Limb (tissue), 2 donors: ENCODE results near the gene CABP1.

Source experiments
- DNase-seq, 2 donors: peaks; one replicate each; pipeline ENCODE4 v3.0.0-alpha.2; 2016; ENCODE audit errors: extremely low spot score in 2 of 2

CABP1 gene

DNA sequence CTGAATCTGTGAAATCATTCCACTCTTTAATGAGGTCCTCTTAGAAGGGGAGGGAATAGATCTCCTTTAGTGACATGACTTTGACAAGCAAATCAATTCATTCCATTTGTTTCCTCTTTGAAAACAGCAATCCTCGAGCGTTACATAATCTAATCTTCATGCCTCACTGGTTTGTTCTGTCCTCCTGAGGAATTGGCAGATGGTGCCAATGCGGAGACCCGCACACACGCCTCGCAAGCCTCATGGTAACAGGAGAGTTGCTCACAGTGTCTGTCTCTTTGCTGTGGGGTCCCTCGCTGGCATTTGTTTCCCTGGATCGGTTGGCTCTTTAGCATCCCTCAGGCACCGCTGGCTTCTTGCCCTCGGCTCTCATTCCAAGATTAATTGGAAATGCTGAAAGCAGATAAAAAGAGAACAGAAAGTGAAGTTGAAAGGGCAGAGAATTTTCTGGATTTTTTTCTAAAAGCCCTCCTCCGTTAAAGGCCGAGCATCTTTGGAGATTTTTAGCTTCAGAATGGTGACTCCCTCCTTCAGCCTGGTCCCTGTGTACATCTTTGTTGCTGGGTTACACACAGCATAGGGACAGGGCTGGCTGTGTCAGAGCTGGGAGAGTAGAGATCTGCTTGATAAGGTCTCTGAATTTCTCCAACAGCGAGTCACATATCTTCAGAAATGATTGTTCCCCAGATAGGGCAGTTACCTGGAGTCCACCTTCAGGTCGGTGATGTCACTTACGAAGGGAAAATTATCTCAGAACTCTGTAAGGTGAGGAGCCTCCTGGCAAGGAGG lies 10.1 kb upstream of the CABP1 start:
- DNase-seq = peak in 1 of 2 donors; percentile 39

DNA sequence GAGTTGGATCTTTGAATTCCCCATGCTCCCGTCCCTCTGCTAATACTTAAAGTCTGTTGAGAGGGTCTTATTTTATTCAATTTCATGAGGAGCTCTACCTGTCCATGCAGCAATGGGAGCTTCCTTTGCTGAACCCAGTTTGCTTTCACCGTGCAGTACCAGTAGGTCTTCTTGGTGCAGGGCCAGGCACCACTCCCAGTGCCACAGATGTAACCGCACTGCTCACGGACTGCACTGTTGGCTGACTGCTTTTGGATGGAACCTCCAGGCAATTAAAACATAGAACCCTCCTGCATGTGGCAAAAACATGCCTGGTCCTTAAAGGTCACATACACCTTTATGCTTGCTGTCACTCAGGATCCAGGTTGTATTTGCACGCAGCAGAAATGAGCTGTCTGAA lies 9.3 kb upstream of the CABP1 start:
- DNase-seq = no peak

- DNase-seq = peak in 1 of 2 donors; percentile 77
These were observed 721 bp downstream of the CABP1 start for GRCh38 chr12:120640861-120641833.

GRCh38 chr12:120642121-120642520 lies 1.7 kb downstream of the CABP1 start:
- no peak for DNase-seq

GRCh38 chr12:120642826-120643225 lies 2.4 kb downstream of the CABP1 start:
- no peak for DNase-seq

DNA sequence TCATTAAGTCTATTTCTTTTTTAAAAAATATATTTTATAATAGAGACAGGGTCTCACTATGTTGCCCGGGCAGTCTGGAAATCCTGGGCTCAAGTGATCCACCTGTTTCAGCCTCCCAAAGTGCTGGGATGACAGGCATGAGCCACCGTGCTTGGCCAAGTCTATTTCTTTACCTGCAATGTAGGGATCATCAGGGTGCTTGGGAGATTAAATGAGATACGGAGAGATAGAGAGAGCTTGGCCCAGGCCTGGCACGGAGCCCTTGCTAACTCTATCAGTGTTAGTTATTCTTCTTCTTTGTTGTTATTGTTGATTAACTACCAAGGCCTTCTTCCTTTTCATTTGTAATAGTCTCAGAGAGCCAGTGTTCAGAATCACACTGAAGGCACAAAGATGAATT lies 3.1 kb downstream of the CABP1 start:
- DNase-seq = no peak

DNA sequence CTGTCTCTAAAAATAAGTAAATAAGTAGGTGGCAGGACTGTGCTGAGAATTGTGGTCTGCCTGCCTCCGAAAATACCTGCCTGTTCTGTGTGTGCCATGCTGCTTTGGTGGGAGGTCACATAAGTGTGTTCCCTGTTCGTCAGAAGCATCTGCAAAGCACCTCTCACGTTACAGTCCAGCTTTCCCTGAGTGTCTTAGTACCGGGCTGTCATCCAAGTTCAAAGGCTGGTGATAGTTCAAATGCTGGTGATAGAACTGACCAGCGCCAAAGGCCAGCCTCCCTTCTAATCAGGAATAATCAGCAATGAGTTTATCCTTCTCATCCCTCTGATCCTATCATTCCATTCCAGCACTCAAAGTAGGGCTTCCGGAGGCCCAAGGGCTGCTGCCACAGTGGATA lies 5.6 kb downstream of the CABP1 start:
- DNase-seq = no peak

DNA sequence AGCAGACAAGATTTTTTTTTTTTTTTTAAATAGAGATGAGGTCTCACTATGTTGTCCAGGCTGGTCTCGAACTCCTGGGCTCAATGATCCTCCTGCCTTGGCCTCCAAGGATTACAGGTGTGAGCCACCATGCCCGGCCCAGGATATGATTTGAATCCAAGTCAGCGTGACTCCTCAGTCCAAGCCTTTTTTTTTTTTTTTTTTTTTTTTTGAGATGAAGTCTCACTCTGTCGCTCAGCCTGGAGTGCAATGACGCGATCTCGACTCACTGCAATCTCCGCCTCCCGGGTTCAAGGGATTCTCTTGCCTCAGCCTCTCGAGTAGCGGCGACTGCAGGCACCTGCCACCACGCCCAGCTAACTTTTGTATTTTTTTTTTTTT lies 6.9 kb downstream of the CABP1 start:
- DNase-seq = no peak

- peak in 1 of 2 donors; percentile 47 for DNase-seq
These were observed 9.2 kb downstream of the CABP1 start for GRCh38 chr12:120649442-120650232.

GRCh38 chr12:120650233-120650690 lies 9.8 kb downstream of the CABP1 start:
- no peak for DNase-seq

- DNase-seq = no peak
These were observed 11.4 kb downstream of the CABP1 start for GRCh38 chr12:120651821-120652220.

GRCh38 chr12:120652656-120653435 lies 12.4 kb downstream of the CABP1 start:
- no peak for DNase-seq

DNA sequence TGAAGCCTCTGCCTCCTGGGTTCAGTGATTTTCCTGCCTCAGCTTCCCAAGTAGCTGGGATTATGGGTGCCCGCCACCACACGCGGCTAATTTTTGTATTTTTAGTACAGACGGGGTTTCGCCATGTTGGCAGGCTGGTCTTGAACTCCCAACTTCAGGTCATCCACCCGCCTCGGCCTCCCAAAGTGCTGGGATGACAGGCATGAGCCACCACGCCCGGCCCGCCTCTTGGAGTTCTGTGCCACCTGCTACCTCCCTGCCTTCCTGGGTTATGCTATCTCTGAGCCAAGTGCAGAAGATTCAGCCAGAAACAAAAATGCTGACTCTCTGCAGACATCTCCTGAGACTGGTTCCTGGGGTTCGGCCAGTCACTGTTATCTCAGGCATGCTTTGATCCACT lies 13.2 kb downstream of the CABP1 start:
- DNase-seq = no peak

DNA sequence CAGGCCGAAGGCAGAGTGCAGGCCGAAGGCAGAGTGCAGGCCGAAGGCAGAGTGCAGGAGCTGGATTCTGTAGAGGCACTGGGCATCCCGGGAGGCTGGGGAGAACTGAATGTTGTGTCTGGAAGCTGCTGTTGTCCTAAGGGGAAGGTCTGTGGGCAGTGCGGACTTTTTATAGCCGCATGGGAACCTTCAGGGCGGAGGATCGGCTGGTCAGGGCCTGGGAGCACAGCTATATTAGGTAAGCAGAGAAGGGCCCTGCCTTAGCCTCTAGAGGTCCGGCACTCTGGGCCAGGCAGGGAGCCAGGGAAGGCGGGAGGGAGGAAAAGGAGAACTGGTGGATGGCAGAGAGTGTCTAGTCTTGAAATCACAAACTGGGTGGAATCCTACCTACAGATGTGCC lies 14.2 kb downstream of the CABP1 start:
- DNase-seq = no peak

DNA sequence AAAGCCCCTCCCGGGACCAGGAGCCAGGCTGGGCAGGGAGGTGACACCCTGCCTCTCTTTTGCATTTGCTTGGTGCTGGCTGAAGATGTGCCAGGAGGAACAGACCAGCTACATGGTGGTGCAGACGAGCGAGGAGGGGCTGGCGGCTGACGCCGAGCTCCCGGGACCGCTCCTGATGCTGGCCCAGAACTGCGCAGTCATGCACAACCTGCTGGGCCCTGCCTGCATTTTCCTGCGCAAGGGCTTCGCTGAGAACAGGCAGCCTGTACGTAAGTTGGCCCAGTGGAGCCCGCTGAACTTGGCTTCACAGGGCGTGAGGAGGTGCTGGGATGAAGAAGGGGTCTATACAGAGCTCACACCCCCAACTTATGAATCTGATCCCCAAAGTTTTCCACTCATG lies 15.6 kb downstream of the CABP1 start:
- DNase-seq = no peak

- no peak for DNase-seq
These were observed 18.1 kb downstream of the CABP1 start for GRCh38 chr12:120658286-120659150.

- no peak for DNase-seq
These were observed 18.7 kb downstream of the CABP1 start for GRCh38 chr12:120659151-120659525.

DNA sequence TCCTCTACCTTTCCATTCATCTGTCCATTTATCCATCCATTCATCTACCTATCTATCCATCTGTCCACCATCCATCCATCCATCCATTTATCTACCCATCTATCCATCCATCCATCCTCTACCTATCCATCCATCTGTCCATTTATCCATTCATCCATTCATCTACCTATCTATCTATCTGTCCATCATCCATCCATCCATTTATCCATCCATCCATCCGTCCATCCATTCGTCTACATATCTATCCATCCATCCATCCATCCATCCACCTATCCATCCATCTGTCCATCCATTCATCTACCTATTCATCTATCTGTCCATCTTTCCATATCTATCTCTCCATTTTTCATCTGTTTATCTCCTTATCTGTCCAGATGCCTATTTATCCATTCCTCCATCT lies 21.0 kb downstream of the CABP1 start:
- DNase-seq = no peak

DNA sequence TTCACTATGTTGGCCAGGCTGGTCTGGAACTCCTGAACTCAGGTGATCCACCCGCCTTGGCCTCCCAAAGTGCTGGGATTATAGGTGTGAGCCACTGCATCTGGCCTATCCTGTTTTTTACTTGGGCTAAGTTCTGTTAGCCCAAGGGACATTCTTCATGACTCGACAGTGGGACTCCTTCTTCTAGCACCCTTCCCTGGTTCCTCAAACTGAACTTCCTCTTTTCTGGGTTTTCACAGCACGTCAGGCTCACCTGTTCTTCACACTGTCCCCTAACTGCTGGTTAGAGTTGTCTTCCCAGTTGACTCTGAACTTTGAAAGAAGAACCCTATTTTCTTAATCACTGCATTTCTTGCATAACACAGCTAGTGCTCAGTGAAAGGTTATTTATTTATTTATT lies 22.5 kb downstream of the CABP1 start:
- DNase-seq = no peak

- DNase-seq = no peak
These were observed 23.3 kb downstream of the CABP1 start for GRCh38 chr12:120663741-120664140.
